GM18858 (cell line): ENCODE results near the gene WDHD1.
"Not testable (repeated sequence)": the region's sequence is repeated elsewhere in the genome, so short reads cannot be mapped to it uniquely, and the experiment has no call there.

Source experiments
- ATAC-seq: cut with Tn5 transposase; IDR thresholded peaks from one replicate; pipeline ENCODE4 v1.9.1; 2021; ENCODE audit not compliant: unreplicated experiment

The WDHD1 gene

DNA sequence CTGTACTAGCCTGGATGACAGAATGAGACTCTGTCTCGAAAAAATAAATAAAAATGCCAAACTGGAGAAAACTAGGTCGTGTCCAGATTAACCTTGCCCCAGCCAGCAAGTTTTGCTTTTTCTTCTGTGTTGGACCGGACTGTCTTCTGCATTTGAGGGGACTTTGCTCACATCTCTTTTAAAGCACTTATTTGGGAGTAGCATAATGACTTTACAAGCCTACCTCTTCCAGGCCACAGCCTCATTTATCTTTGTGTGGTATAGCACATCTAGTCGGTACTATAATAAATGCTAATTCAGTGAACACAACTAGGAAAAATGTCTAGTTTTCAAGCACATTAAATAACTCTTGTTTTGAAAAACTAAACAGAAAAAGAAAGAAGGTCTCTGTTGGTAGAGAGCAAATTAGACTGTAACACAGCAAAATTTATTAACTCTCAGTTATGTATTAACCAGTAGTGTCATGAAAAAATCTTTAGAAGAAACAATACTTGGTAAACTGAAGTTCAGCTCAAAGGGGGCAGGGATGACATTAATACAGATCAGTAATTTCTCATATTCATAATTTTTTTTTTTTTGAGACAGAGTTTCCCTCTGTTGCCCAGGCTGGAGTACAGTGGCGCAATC, 52.0 kb downstream of the WDHD1 start:
- no peak for ATAC-seq

DNA sequence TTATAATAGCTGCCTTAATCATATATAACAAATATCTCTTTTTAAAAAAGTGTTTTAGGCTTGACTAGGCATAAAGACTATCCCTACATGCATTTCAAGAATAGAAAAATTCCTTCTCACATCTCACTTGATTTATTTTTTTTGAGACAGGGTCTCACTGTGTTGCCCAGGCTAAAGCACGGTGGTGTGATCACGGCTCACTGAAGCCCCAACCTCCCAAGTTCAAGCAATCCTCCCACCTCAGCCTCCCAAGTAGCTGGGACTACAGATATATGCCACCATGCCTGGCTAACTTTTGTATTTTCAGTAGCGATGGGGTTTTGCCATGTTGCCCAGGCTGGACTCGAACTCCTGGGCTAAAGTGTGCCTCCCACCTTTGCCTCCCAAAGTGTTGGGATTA, 59.4 kb downstream of the WDHD1 start:
- ATAC-seq: no peak

DNA sequence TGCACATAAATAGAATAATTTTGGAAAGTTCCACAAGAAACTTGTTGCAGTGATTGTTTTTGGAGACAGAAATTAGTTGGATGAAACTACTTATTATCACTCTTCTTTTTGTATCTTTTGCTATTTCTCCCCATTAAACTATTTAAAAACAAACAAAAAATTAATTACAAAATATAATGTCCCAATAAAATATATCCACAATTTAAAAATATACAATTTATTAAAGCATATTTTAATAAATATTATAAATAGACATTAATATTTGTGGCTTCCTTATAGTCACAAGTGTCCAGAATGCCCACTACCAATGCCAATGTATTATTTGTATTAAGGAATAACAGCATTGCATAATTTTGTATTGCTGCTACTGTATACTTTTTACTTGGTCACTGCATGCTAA, 71.8 kb downstream of the WDHD1 start:
- ATAC-seq: no peak

DNA sequence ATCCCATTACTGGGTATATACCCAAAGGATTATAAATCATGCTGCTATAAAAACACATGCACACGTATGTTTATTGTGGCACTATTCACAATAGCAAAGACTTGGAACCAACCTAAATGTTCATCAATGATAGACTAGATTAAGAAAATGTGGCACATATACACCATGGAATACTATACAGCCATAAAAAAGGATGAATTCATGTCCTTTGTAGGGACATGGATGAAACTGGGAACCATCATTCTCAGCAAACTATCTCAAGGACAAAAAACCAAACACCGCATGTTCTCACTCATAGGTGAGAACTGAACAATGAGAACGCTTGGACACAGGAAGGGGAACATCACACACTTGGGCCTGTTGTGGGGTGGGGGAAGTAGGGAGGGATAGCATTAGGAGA, 73.3 kb downstream of the WDHD1 start:
- not testable (repeated sequence) for ATAC-seq

DNA sequence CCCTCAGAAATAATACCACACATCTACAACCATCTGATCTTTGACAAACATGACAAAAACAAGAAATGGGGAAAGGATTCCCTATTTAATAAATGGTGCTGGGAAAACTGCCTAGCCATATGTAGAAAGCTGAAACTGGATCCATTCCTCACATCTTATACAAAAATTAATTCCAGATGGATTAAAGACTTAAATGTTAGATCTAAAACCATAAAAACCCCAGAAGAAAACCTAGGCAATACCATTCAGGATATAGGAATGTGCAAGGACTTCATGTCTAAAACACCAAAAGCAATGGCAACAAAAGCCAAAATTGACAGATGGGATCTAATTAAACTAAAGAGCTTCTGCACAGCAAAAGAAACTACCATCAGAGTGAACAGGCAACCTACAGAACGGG, 74.1 kb downstream of the WDHD1 start:
- ATAC-seq: not testable (repeated sequence)

DNA sequence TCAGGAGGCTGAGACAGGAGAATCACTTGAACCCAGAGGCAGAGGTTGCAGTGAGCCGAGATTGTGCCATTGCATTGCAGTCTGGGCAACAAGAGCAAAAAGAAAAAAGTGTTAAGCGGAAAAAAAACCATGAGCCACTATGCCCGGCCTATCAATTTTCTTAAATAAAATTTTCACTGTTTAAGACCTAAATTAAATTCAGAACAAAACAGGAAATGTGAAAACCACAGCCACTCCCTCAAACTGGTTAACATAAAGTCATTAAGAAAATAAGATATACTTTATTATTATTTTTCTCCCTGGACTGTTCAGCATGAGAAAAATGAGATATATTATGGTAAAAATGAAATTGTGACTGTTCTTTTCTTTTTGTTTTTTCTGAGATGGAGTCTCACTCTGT, 79.7 kb downstream of the WDHD1 start:
- ATAC-seq: no peak

DNA sequence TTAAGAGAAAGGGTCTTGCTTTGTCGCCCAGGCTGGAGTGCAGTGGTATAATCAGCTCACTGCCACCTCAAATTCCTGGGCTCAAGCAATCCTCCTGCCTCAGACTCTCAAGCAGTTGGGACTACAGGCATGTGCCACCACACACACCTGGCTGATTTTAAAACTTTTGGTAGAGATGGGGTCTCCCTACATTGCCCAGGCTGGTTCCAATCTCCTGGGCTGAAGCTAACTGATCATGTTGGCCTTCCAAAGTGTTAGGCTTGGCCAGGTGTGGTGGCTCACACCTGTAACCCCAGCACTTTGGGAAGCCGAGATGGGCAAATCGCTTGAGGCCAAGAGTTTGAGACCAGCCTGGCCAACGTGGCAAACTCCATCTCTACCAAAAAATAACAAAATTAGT, 80.4 kb downstream of the WDHD1 start:
- no peak for ATAC-seq

DNA sequence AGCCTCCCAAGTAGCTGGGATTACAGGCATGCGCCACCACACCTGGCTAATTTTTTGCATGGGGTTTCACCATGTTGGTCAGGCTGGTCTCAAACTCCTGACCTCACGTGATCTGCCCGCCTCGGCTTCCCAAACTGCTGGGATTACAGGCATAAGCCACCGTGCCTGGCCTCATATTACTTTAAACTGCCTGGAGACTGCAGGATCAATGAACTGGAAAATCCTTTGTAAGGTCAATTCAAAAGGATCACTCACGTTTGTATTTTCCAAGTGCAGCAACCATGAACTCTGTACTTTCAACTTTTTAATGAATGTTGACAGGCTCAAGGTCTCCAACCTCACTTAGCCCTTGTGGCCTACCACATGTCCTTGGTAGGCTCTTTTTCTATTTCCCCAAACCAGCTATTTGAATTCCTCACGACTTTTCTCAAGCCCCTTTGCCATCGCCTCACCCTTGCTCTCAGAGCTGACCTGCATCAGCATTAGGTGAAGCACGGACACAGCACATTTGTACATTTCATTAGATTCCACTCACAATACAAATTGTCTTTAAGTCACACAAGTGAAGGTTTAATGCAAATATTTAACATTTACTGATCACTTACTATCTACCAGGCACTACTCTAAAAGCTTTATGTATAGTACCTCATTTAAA, 82.0 kb downstream of the WDHD1 start:
- no peak for ATAC-seq

DNA sequence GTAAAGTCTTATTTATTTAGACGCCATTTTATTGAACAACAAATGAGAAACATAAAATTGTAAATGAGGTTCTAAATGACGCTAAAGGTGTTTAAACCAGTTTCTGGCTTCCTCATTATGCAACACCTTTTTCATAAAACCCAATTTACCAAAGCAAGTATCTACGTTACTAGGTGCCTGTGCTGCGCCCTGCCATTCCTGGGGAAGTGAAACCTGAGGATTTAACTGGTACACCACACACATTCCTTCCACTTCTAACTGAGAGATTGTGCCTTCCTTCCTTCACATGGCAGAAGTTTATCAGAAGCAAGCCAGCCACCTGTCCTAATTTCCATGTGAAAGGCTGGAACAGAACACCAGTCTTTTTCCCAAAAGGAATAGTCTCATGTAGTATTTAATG, 84.0 kb downstream of the WDHD1 start:
- ATAC-seq: no peak

DNA sequence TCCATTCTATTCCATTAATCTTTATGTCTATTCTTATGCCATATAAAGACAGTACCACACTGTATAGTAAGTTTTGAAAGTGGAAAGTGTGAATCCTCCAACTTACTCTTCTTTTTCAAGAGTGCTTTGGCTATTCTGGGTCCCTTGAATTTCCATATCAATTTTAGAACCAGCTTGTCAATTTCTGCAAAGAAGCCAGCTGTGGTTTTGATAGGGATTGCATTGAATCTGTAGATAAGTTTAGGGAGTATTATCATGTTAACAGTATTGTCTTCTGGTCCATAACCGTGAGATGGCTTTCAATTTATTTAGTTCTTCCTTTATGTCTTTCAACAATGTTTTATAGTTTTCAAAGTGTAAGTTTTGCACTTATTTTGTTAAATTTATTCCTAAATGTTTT, 90.1 kb downstream of the WDHD1 start:
- no peak for ATAC-seq

DNA sequence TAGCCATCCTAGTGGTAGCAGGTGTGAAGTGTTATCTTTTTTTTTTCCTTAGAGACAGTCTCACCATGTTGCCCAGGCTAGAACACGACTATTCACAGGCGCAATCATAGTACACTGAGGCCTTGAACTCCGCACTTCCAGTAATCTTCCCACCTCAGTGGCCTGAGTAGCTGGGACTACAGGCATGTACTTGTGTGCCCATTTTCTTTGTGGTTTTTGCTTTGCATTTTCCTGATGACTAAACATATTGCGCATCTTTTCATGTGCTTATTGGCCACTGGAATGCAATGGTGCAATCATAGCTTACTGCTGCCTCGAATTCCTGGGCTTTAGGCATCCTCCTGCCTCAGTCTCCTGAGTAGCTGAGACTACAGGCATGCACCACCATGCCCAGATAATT, 90.9 kb downstream of the WDHD1 start:
- ATAC-seq: no peak

DNA sequence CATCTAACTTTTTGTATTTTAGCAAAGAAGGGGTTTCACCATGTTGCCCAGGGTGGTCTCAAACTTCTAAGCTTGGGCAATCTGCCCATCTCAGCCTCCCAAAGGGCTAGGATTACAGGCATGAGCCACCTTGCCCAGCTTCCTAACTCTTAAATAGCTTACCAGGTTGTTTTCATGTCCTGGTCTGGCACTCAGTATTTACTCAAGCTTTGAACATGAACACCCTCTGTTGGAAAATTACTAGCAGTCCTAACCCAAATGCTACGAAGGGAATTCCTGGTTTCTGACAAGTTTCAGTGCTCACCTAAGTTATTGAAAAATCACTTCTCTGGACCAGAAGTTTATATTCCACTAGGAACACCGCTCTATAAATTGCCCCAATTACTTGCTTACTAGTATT, 91.8 kb downstream of the WDHD1 start:
- ATAC-seq: no peak

DNA sequence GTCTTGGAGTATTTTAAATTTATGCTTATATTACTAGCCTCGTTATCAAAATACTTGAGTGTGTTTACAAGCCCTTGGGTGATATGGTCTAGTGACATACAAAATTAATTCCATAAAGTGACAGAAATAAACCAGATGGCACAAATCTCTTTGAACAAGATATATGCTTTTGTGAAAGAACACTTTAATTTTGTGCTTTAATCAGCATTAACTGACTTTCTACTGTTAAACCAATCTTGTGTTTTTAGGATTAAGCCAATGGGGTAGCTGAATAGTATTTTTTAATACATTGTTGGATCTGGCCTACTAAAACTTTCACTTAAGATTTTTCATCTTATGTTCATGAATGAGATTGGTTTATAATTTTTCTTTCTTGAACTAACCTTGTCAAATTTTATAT, 93.9 kb downstream of the WDHD1 start:
- ATAC-seq: no peak

DNA sequence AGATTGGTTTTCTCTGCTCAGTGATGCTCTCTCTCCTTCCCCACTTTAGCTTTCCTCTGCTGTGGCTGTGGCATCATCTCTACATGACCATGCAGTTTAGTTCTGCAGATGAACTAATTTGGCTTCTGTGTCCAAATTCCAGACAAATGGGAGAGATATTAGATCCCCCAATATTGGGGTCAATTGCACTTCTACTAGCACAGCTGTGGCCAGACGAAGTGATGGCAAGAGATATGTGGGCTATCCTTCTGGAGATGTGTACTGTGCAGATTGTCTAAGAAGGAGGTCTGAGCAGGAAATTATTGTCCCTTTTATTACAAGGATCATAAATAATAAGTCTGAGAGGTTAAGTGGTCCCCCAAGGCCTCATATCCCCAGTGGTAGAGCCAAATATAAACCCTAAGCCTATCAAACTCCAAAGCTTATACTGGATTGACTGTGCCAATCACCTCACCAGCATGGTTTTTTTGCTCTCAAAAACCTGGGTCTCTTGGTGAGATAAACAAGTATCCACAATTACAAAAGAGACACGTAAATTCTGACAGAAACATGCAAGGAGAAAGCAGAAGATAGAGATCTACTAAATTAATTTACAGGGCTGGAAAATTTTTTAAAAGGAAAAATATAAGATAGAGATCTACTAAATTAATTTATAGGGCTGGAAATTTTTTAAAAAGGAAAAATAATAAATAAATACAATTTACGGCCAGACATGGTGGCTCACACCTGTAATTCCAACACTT, 95.1 kb downstream of the WDHD1 start:
- ATAC-seq: no peak

DNA sequence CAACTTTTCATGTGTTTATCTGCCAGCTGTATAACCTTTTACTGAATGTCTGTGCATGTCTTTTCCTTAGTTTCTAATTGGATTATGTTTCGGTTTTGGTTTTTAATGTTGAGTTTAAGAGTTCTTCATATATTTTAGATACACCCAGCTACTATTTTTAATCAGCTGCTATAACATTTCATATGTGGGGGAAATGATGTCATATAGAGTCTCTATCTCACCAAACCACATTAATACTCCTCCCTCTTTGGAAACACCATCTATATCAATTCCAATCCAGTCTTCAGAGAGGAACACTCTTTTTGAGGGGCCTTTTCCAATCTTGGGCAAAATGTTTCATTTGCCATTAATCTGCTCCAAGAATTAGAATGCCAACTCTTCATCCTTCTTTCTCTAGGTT, 95.8 kb downstream of the WDHD1 start:
- ATAC-seq: no peak

DNA sequence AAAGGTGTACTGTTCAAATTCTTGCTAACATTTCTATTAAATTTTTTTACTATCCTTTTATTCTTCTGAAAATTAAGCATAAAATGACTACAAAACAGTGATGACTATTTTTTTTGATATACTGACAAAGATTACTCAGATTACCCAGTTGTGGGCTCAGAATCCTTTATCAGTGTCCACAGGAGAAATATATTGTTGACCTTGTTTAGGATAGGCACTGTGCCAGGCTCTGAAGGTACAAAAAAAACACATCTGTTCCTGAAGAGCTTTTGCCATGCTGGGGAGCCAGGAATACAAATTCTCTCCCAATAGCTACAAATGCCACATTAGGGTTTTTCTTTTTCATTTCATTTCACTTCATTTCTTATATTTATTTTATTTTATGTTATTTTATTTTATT, 97.3 kb downstream of the WDHD1 start:
- no peak for ATAC-seq

DNA sequence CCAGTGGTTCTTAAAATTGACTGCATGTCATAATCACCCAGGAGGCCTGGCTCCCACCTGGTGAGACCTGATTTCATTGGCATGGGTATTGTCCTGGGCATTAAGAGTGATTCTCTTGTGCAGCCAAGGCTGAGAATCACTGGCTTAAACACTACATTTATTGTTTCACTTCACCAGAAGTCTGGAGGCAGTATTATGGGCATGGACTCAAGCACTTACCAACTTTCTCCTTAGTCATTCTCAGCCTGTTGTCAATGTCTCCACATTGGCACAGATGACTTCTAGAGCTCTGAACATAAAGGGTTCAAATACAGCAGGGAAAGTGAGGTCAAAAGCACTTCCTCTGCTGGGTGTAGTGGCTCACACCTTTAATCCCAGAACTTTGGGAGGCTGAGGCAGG, 98.7 kb downstream of the WDHD1 start:
- ATAC-seq: no peak

DNA sequence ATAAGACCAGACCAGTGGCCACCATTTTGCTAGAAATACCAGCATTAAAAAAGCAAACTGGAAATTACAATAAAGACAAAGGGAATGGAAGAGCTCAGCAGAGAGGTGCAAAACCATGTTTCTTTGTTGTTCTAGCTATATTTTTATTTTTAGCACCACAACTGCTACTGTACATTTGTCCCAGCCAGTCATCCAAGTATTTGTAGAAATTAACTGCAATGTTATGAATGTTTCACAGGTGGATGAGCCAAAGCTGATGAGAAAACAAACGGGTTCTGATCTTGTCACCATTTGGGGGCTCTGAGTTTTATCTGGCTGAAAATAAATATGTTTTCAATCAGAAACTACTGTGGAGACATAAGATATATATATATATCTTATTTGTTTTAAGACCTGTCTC, 99.3 kb downstream of the WDHD1 start:
- no peak for ATAC-seq

DNA sequence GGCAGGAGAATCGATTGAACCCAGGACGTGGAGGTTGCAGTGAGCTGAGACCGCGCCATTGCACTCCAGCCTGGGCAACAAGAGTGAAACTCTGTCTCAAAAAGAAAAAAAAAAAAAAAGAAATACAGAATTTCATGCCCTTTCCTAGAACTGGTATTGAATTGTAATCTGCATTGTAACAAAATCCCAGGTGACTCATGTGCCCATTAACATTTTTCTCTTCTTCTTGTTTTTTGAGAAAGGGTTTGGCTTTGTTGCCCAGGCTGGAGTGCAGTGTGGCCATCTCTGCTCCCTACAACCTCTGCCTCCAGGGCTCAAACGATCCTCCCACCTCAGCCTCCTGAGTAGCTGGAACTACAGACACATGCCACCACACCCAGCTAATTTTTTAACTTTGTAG, 100.3 kb downstream of the WDHD1 start:
- not testable (repeated sequence) for ATAC-seq

DNA sequence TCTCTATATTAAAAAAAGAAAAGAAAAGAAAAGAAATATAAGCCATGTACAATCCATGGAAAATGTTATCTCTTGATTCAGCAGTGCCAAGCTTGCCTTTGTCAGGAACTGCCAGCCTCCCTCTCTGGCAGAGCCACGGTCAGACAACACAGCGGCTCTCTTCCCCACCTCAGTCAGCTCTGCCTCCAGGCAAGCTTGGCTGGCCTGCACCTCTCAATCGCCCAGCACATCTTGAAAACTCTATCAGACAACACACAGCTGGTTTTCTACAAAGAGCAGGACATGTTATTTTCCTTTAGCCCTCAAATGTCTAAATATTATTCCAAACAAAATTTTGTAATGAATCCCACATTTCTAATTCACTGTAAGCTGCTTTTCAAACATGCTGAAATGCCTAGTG, 104.3 kb downstream of the WDHD1 start:
- no peak for ATAC-seq

DNA sequence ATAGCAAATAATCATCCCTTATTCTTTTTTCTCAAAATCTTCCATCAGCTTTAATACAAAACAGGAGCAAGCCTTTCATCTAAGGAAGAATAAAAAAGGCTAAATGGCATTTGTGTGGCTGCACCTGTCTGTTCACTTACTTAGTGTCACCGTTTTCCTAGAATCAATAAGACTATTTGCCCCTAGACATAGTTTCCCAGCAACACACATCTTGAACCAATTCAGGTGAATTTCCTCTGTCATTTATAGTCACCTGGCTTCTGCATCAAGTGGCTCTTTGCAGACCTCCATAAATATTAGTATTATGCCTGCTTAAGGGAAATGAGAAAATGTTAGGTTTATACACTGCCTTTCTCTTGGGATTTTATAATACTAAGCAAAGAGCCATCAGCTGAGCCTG, 106.8 kb downstream of the WDHD1 start:
- ATAC-seq: no peak

DNA sequence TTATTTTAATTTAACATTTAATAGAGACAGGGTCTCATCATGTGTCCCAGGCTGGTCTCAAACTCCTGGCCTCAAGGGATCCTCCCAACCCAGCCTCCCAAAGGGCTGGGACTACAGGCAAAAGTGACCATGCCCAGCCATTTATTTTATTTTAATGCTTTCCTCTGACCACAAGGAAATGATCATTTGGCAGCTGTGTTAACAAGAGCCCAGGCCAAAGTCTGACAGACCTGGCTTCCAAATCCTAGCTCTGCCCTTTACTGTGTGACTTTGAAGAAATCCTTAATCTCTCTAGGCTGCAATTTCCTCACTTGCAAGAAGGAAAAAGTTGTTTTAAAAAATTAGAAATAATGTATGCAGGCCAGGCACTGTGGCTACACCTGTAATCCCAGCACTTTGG, 107.6 kb downstream of the WDHD1 start:
- ATAC-seq: no peak

DNA sequence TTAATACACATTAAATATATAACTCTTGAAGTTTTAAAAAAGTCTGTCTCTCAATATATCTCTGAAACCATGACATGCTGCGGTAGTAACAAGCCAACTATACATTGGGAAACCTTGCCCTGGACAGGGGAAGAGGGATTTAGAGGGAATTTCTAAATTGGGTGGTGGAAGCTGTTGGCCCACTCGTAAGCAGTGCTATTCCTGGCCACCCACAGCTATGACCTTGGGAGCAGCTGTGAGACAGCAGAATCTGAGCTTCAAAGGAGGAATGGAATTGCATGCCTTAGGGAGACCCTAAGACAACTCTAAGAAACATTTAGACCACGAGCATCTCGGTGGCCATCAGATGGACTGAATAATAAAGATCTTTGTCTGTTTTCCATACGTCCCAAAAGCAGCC, 108.5 kb downstream of the WDHD1 start:
- no peak for ATAC-seq
